SKM-1 (cell line): ENCODE measurements around the gene ZFHX3.

Experiments
- DNase-seq: peaks from one replicate; lab custom pipeline; 2025; ENCODE audit not compliant: unreplicated experiment; lab: John Stamatoyannopoulos, UW

ZFHX3 gene

DNA sequence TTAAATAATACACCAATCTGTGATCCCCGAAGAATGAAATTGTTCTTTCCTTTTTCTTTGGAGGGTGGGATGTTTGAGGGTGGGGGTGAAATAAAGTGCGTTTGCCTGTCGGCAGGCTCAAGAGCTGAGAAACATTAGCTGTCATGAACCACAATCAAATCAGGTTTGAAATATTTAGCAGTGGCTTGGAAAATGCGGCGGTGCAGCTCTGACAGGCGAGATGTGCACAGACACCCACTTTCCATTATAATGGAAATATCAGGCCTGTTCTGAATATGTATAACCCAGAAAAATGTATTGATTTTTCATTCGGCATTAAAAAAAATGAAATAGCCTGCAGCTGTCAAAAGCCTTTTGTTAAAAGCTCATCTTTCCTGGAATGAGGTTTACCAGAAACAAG is 212.8 kb downstream of the ZFHX3 start:
- DNase-seq, result no peak

DNA sequence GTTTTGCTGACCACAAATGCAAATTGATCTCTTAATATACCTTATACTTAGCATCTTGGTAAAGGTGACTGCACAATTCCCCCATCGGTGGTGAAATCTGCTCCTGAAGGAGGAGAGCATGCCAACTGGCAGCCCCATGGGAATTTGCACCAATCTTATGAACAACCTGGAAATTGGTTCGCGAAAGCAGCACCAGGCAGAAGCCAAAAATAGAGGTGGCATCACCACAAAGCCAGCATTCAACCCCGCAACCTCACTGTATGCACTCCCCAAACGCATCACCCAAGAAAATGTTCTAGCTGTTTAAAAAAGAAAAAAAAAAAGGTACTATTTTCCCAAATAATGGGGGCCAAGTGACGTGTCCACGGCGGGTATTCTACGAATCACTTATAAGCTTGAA is 213.4 kb downstream of the ZFHX3 start:
- no peak for DNase-seq

DNA sequence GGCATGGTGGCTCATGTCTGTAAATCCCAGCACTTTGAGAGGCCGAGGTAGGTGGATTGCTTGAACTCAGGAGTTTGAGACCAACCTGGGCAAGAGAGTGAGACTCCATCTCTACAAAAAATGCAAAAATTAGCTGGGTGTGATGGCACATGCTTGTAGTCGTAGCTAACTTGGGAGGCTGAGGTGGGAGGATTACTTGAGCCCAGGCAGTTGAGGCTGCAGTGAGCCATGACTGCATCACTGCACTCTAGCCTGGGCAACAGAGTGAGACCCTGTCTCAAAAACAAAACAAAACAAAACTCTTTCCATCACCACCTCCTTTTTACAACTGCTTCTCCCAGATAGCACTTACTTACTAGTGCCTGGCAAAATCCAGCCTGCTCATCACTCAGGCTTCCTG is 214.0 kb downstream of the ZFHX3 start:
- no peak for DNase-seq

DNA sequence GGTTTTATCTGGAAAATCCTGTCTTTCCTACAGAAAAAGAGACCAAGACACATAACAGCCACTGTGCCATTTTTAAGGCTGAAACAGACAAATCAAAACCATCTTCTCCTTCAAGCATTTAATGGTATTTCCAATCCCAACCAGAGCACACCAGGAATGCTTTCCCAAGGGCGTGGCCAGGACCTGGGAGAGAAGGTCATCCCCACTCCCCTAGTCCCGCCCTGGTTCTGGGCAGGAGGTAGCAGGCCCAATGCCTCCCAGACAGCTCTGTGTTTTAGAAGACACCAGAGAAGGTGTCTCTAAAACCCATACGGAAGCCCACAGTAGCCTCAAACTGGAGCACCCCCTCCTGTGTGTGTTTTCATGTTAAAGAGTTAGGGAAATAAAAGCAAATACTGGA is 214.4 kb downstream of the ZFHX3 start:
- DNase-seq, result no peak

DNA sequence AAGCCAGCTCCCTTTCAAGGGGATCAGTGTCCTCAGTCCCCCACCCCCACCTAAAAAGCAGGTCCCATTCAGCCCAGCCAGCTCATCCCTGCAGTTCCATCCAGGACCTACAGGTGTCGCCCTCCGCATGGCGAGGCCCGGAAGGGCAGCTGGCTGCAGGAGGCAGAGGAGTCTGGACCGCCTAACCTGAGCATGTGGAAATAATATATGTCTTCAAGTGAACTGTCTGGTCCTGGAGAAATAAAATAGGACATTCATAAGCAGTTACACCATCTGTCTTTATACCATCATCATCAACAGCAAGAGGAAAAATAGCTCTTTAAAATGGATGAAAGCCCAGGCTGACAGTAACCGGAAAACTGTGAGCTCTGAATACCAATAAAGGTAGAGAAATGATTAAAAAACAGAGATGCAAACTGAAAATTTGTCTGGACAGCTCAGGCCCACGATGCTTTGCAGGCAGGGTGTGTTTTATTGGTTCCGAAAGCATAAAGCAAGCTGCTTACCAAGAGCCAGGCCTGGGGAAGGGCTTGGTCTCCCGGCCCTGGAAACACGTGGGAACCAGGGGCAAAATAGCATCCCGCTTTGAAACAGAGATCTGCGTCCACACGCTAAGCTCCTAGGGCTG is 215.2 kb downstream of the ZFHX3 start:
- DNase-seq, result no peak

DNA sequence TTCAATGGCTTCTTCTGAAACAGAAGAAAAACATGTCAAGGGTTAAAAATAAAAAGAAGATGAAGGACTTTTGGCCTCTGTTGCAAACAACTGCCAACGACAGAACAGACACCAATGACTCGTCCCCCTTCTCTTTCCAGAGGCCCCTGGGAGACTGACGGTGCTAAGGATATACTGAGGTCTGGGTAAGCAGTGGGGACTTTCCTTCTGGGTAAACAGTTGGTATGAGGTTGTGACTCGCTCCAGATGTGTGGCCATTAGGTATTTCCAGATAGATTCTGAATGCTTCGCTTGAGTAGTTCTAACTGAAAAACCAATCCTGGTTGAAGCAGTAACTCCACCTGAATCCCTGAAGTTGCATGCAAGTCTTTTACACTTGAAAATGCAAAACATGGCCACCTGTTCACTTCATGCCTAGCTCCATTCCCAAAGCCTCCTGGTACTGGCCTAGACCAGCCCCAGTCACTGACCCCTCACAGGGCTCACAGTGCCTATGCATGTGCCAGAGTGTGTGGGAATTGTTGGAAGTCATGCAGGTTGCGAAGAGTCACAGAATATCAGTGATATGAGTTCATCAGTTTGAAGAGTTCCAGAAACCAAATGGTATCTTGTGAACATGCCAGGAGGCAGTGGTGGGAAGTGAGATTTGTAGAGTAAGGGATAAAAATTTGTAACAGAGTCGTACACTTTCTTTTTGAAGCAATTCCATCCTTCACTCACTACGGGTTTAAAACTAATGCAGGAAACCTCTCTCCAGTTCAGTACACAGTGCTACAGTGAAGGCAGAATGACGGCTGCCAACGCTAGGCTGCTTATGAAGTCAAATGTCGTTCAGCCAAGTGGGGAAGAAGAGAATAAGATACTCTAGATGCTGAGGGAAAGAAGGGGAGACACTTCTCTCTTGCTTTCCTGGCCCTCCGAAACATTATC is 217.8 kb downstream of the ZFHX3 start:
- DNase-seq, result no peak

DNA sequence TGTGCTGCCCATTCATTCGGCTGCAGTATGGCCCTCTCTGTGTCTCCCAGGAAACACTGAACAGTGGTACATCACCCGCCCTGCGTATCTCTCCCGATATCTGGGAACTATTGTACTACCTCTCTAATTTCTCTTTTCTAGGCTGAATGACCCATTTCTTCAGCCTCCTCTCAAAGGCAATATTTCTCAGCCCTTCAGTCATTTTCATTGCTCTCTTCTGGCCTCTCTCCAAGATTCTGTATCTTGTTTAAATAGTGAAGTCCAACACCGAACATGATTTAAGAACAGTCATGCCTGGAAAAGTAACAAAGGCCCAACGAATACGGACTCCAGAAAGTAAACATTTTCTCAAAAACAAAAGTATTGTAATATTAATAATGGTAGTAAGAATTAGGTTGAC is 220.1 kb downstream of the ZFHX3 start:
- DNase-seq, result no peak

DNA sequence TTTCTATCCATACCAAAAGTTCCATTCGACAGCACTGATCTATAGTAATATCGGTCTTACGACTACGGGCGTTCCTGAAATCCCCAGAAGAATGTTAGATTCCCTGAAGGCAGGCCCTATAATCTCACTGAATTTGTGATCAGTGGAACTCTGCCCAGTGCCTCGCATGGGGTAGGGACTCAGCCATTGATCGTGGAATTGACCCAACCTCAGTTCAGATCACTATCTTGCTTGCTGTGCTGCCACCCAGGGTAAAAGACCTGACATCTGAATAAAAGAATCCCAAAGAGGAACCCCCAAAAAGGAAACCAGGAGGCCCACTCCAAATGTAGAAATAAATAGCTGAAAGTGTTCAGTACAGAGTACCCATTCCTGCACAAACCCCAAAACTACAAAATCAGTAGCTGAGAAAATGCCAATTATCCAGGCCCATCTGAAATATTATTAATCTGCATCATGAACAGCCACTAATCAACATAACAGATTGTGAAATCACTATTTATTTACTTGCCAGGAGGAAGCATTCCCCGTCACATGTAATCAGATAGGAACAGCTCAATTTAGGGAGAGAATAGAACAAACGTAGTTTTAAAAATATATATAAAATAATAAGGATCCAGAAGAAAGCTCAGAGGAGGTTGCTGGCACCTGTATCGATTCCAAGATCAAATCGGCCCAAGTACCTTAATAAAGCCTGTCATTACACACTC is 221.9 kb downstream of the ZFHX3 start:
- DNase-seq, result no peak

DNA sequence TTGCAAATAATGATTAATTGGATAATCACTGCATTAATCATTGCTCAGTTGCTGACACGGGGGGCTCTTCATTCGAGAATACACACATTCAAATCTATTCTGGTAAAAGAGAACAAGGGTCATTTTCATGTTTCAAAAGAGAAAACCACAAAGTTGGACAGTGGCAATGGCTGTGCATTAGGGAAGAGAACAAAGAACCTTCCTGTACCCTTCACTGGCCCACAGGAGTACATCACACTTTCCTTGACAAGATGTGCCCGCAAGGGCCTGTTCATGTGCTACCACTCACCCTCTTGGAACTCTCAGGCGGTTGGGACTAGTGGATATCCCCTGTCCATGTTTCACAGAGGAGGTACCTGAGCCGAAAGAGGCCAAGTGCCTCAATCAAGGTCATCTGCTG is 223.2 kb downstream of the ZFHX3 start:
- no peak for DNase-seq

DNA sequence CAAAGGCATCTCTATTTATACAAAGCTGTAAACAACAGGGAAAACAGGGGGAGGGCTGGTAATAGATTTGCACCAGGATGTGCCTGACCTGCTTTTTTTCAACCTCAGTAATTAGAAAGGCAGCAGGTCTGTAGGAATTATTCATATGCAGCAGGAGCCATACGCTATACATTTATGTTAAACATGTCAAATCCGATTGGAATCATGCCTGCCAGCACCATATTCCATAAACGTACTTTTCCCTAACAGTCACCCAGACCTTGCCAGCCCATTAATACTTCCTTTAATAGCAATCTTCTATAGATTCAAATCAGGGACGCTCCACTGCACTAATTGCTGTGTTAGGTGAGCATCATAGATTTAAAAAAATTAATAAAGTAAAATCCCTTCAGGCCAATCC is 223.9 kb downstream of the ZFHX3 start:
- no peak for DNase-seq

DNA sequence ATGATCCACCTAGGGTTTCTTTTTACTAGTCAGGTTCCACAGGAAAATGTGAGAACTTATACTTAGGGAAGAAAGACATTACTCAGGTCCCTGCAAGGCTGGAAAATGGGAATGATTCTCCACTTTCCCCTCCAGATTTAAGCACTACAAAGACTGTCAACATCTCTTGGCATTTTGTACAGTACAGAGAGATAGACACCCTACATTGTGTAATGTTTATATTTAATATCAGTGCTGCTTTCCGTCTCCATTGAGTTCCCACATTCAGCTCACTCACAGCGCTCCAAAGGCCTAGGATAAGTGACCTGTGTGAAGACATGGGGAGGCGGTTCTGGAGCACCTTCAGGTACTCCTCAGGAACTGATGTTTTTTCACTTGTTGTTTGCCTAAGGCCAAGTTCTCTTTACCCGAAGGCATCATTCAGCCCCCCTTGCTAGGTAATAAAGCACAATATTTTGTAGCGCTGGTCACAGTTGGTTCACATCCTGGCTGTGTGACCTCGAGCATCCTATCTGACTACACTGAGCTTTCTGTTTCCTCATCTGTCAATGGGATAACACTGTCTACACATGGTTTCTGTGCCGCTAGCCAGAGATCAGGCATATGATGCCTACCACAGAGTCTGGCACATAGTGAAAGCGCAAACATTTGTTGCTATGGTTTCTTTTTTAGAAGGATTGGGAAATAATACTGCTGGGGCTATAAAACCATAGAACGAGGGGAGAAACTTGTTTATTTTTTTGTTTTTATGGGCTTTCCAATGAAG is 226.6 kb downstream of the ZFHX3 start:
- no peak for DNase-seq

DNA sequence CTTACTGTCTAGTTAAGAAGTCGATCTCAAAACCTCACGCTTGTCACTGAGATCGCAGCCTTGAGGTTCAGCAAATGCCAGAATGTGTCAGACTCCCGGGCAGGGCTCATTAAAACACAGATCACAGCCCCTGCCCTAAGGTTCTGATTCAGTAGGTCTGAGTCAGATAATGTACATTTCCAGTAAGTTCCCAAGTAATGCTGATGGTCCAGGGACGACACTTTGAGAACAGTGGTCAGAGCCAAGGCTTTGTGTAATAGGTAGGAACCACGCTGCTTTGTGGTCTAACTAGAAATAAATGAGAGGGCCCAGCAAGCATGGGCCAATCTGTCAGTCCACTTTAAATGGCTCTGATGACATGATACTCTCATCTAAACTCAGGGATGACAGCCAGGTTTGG is 228.6 kb downstream of the ZFHX3 start:
- no peak for DNase-seq

DNA sequence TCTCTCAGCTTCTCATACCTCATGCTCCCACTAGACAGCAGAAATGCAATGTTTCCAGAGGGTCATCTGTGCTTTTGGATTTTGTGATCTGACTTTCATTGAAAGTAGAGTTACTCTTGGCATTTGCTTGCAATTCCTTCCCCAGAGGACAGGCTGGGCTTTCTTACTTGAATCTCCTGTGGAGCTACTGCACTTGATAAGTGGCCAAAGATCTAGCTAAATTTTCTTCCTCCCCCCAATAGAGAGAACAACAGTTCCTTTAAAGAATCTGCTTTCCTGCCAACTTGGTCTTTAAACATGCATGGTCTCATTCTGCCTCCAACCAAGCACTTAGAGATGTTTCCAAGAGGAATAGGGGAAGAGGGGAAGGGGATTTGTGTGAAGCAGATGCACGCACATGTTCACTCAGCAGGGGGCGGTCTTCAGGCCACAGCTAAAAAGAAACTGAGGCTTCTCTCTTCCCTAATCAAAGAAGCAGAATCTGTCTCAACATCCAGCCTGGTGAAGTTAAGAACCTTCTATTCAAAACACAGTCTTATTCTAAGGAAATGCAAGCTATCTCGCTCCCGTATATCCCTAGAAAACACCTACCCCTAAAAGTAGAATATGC is 229.6 kb downstream of the ZFHX3 start:
- no peak for DNase-seq

DNA sequence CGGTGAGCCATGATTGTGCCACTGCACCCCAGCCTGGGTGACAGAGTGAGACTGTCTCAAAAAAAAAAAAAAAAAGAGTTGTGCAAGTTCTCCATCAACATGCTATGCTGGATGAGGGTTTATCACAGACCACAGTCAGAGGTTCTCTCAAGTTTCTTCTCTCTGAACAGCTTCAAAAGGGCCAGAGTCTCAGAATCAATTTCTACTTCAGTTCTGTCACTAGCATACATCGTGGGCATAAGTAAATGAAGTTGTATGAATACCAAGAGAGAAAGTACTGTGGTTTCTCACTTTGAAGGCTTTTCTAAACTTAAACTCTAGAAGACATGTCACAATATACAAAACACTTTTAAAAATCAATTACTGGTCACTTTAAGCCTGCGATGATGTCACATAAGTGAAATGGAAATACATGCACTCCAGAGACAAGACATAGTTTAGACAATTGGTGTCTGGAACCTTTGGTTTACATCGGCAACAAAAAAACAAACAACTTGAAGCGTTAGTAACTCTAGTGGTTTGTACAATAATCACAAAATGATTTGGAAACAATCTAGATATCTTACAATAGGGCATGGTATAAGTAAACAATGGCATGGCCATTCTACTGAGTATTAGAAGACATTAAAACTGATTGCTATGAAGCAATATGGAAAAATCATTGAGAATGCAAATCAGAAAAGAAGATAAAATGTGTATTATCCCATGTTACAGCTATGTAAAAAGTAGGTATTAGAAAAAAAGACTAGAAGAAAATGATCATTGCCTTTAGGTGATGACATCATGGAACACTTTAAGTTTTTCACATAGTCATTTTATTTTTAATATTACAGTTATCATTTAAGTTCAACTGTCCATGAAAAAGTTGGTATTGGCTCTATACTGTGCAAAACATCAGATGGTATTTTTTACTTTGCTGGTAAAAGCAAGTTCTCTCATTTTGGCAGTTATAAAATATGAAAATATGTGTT is 232.3 kb downstream of the ZFHX3 start:
- DNase-seq, result no peak

DNA sequence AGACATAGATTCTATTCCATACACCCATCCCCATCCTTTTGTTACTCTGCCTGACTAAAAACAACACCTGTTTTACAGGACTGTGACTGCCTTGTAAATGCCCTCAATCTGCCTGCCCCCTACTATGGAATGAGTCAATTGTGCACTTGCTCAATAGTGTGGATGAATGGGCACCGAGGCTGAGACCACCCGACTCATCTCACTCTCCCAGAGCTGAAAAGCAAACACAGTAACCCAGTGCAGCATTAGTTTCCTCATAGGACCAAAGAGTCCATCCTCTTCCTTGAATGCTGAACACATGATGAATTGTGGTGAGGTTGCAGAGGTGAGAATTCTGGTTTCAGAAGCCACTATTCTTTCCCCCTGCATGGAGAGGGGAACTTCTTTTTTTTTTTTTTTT is 233.7 kb downstream of the ZFHX3 start:
- no peak for DNase-seq

DNA sequence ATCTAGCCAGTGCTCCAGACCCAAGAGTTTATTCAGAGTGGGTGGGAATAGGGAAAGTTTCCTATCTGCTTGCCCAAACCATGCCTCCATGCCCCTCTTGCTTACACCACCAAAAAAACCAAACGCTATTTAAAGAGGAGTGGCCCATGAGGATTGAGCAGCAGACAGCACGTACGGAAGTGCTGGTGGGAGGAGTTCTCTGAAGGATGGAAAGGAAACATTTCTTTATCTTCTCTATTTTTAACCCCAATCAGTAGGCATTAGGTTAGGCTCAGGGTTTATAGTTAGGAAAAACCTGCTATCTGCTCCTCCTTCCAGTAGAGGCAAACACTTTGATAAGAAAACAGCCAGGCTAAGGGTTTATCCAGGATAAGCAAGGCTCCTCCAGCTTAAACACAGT is 235.3 kb downstream of the ZFHX3 start:
- DNase-seq, result no peak

DNA sequence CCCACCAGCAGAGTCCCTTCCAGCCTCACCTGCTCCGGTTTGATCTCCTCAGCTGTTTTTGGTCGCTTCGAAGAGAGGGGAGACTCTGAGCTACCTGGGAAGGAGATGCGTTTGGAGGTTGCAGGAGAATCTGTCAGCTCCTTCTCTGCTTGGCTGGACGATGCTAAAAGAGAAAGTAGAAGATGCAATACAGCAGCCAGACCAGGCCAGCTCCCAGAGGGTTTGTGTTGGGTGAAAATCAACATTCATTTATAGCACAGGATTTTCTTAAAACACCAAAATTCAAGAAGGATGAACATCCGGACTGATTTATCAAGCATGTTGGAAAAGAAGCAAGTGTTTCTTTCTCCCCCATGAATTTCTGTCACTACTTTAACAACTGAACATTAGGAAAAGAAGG is 236.1 kb downstream of the ZFHX3 start:
- DNase-seq, result no peak

DNA sequence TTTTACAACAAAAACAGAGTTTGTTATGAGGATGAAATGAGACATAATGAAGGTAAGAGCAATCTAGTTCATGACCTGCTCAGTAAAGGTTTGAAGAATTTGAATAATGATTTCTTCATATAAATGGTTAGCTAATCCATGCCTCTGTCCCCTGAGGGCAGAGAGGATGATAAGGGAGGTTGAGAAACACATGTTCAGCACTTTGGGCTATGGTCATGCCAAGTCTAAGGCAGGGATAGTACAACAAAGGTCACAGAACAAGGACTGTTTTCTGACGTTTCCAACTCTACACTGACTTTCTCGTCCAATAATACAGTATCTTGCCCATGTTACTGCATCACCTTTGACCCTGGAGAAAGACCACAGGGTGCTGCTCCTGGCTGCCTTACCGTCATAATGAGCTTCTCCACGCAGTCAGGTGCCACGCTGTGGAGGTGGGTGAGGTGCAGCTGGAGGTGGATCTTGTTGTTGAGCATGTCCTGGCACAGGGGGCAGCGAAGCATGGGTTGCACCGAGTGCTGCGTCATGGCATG is 236.7 kb downstream of the ZFHX3 start:
- no peak for DNase-seq

DNA sequence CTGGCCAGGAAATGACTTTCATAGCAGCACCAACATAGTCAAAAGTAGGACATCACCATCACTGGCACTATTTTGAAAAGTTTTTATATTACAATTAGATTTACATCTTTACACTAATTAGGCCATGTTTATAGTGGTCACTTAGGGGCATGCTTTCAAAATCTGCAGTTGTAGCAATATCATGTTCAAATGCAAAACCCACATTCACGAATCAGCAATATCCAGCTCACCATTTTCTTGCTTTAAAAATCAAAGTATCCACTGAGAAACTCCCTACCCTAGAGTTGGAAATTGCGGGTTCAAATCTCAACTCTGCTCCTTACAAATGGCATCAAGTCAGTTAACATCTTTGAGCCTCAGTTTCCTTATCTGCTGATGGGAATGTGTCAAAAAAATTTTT is 237.4 kb downstream of the ZFHX3 start:
- DNase-seq, result no peak
